ENCODE data around the gene SENP8.

The SENP8 gene

GRCh38 chr15:72099155-72099554, 19.0 kb upstream of the SENP8 start:
- no peak for TF ChIP-seq POLR2AphosphoS5 (IDR thresholded peaks at IDR 0.05; ENCODE audit: low read depth, low read length)
- no peak for TF ChIP-seq REST (IDR thresholded peaks at IDR 0.05; ENCODE audit: insufficient read depth in 1 of 2, low read depth in 2 of 2, low read length in 2 of 2)
- TF ChIP-seq TAF1 (IDR thresholded peaks at IDR 0.05; ENCODE audit: borderline replicate concordance, insufficient read depth, low read length), result no peak
- no peak for TF ChIP-seq FOXP2 (optimal IDR thresholded peaks at IDR 0.05; ENCODE audit: borderline replicate concordance, extremely low read depth, extremely low read length, insufficient read depth)
- TF ChIP-seq SIN3A (IDR thresholded peaks at IDR 0.05; ENCODE audit: borderline replicate concordance, insufficient read depth, low read length), result no peak

GRCh38 chr15:72105111-72105510, 13.1 kb upstream of the SENP8 start:
- TF ChIP-seq POLR2AphosphoS5 (IDR thresholded peaks at IDR 0.05; ENCODE audit: low read depth, low read length) (no peak), TAF1 (IDR thresholded peaks at IDR 0.05; ENCODE audit: borderline replicate concordance, insufficient read depth, low read length) (no peak), SIN3A (IDR thresholded peaks at IDR 0.05; ENCODE audit: borderline replicate concordance, insufficient read depth, low read length) (no peak), FOXP2 (optimal IDR thresholded peaks at IDR 0.05; ENCODE audit: borderline replicate concordance, extremely low read depth, extremely low read length, insufficient read depth) (no peak), REST (IDR thresholded peaks at IDR 0.05; ENCODE audit: insufficient read depth in 1 of 2, low read depth in 2 of 2, low read length in 2 of 2) (no peak)

- no peak for TF ChIP-seq FOXP2 (optimal IDR thresholded peaks at IDR 0.05; ENCODE audit: borderline replicate concordance, extremely low read depth, extremely low read length, insufficient read depth)
Measured at GRCh38 chr15:72106068-72106467, 12.1 kb upstream of the SENP8 start.

- TF ChIP-seq TAF1 (IDR thresholded peaks at IDR 0.05; ENCODE audit: borderline replicate concordance, insufficient read depth, low read length) (no peak), REST (IDR thresholded peaks at IDR 0.05; ENCODE audit: insufficient read depth in 1 of 2, low read depth in 2 of 2, low read length in 2 of 2) (no peak), FOXP2 (optimal IDR thresholded peaks at IDR 0.05; ENCODE audit: borderline replicate concordance, extremely low read depth, extremely low read length, insufficient read depth) (no peak), SIN3A (IDR thresholded peaks at IDR 0.05; ENCODE audit: borderline replicate concordance, insufficient read depth, low read length) (no peak), POLR2AphosphoS5 (IDR thresholded peaks at IDR 0.05; ENCODE audit: low read depth, low read length) (no peak)
Measured at GRCh38 chr15:72110355-72110754, 7.8 kb upstream of the SENP8 start.

- TF ChIP-seq POLR2AphosphoS5 (IDR thresholded peaks at IDR 0.05; ENCODE audit: low read depth, low read length), result no peak
- no peak for TF ChIP-seq FOXP2 (optimal IDR thresholded peaks at IDR 0.05; ENCODE audit: borderline replicate concordance, extremely low read depth, extremely low read length, insufficient read depth)
- no peak for TF ChIP-seq REST (IDR thresholded peaks at IDR 0.05; ENCODE audit: insufficient read depth in 1 of 2, low read depth in 2 of 2, low read length in 2 of 2)
- no peak for TF ChIP-seq SIN3A (IDR thresholded peaks at IDR 0.05; ENCODE audit: borderline replicate concordance, insufficient read depth, low read length)
- no peak for TF ChIP-seq TAF1 (IDR thresholded peaks at IDR 0.05; ENCODE audit: borderline replicate concordance, insufficient read depth, low read length)
Measured at GRCh38 chr15:72112116-72112515, 6.1 kb upstream of the SENP8 start.

All from PFSK-1 (cell line).